HG03342 (cell line): ENCODE data around the gene TTC6.

ENCODE experiments used
- ATAC-seq: cut with Tn5 transposase; IDR thresholded peaks from one replicate; pipeline ENCODE4 v1.9.1; 2021; ENCODE audit warnings: mild to moderate bottlenecking, moderate library complexity; ENCODE audit not compliant: unreplicated experiment

Gene TTC6

GRCh38 chr14:37595809-37596621 lies 586 bp downstream of the TTC6 start:
- ATAC-seq = peak; percentile 64

- ATAC-seq = no peak
Observed at GRCh38 chr14:37596790-37597472, 1.5 kb downstream of the TTC6 start.

- no peak for ATAC-seq
Observed at GRCh38 chr14:37597538-37597913, 2.1 kb downstream of the TTC6 start.

GRCh38 chr14:37597914-37598746 lies 2.7 kb downstream of the TTC6 start:
- no peak for ATAC-seq

GRCh38 chr14:37598747-37599506 lies 3.5 kb downstream of the TTC6 start:
- no peak for ATAC-seq

GRCh38 chr14:37599507-37600368 lies 4.3 kb downstream of the TTC6 start:
- no peak for ATAC-seq

GRCh38 chr14:37600880-37601741 lies 5.7 kb downstream of the TTC6 start:
- ATAC-seq = no peak

- ATAC-seq = no peak
Observed at GRCh38 chr14:37601865-37602264, 6.4 kb downstream of the TTC6 start.

GRCh38 chr14:37602605-37603453 lies 7.4 kb downstream of the TTC6 start:
- no peak for ATAC-seq

GRCh38 chr14:37603688-37604251 lies 8.3 kb downstream of the TTC6 start:
- no peak for ATAC-seq

GRCh38 chr14:37606678-37607077 lies 11.2 kb downstream of the TTC6 start:
- ATAC-seq = no peak

GRCh38 chr14:37608649-37609048 lies 13.2 kb downstream of the TTC6 start:
- no peak for ATAC-seq

- no peak for ATAC-seq
Observed at GRCh38 chr14:37610945-37611523, 15.6 kb downstream of the TTC6 start.

GRCh38 chr14:37615582-37616289 lies 20.3 kb downstream of the TTC6 start:
- no peak for ATAC-seq

GRCh38 chr14:37616853-37617252 lies 21.4 kb downstream of the TTC6 start:
- ATAC-seq = no peak

GRCh38 chr14:37617864-37618365 lies 22.5 kb downstream of the TTC6 start:
- no peak for ATAC-seq
